ENCODE measurements around the gene FNDC3A. TPM values are rescaled to one million over a fixed set of nuclear protein-coding genes. Genes with fewer than 3 reads are reported as not detected.

FNDC3A gene
- total and polyA plus RNA-seq, 9 of the 15 experiments (the other 6 are each of a cell fraction or from before 2014, with no cell fraction given) = 4.1 to 22.0 (median 13.5) TPM

GRCh38 chr13:48975856-48976575 is at the start of gene FNDC3A (continued):
- TF ChIP-seq YY1 (IDR thresholded peaks at IDR 0.05; ENCODE audit: borderline replicate concordance in 1 of 3, control insufficient read depth in 1 of 3, extremely low read depth in 1 of 3, insufficient read depth in 3 of 3, insufficient read length in 1 of 3, insufficient replicate concordance in 2 of 3, low read depth in 1 of 3, low read length in 2 of 3) (peak in 2 of 3 experiments; percentile 76 to 85), MYBL2 (IDR thresholded peaks at IDR 0.05; ENCODE audit: low read depth) (peak; percentile 51), MYBL2 (CRISPR knock-in tag; IDR thresholded peaks at IDR 0.05; ENCODE audit: borderline replicate concordance) (no peak), TAF7 (tag; IDR thresholded peaks at IDR 0.05) (peak; percentile 34; the same call in 1 of the 2 replicates), RCOR1 (IDR thresholded peaks at IDR 0.05; ENCODE audit: borderline replicate concordance in 1 of 2, low read depth in 2 of 2, low read length in 2 of 2) (peak in 1 of 2 experiments; percentile 26; a peak in 1 of 4 replicates), MYC (IDR thresholded peaks at IDR 0.05; ENCODE audit: low read depth, low read length) (peak; percentile 35; the same call in 1 of the 2 replicates), MYC (CRISPR knock-in tag; IDR thresholded peaks at IDR 0.05; ENCODE audit: borderline replicate concordance, low read depth) (peak; percentile 68; the same call in 1 of the 2 replicates), RNF2 (IDR thresholded peaks at IDR 0.05) (peak; percentile 61), TBP (optimal IDR thresholded peaks at IDR 0.05; ENCODE audit: low read depth, low read length) (peak; percentile 41)
